ENCODE measurements around the gene FEM1A.

GRCh38 chr19:4814625-4815425, 23.3 kb downstream of the FEM1A start:
- TF ChIP-seq EZH2 (IDR thresholded peaks at IDR 0.05; ENCODE audit: insufficient read depth, poor library complexity, severe bottlenecking) (no peak), EZH2phosphoT487 (IDR thresholded peaks at IDR 0.05; ENCODE audit: insufficient read depth, low read depth) (no peak)
